Measurements from ENCODE around the gene RITA1.

Gene RITA1

GRCh38 chr12:113240395-113240794, 54.9 kb downstream of the RITA1 start:
- Histone ChIP-seq H3K36me3 (no peaks in the 10 kb centered on the region), H3K9me3 (no peaks in the 10 kb centered on the region), H3K27ac (no peak overlapping the region), H3K4me2 (peak overlapping the region; percentile 74), H3K4me1 (peaks cover 53% of the 10 kb centered on the region), H4K20me1 (peaks cover 25% of the 10 kb centered on the region), H3K9ac (no peak overlapping the region), H3K27me3 (peaks cover 20% of the 10 kb centered on the region; the same call in 1 of the 2 replicates), H3K4me3 (no peak overlapping the region)
- no peak for TF ChIP-seq Cebpa-rat (IDR thresholded peaks at IDR 0.05)

GRCh38 chr12:113241191-113242025, 55.9 kb downstream of the RITA1 start:
- Histone ChIP-seq H3K36me3 (no peaks in the 10 kb centered on the region), H3K9me3 (no peaks in the 10 kb centered on the region), H3K27ac (no peak overlapping the region), H3K4me1 (peaks cover 56% of the 10 kb centered on the region), H4K20me1 (peaks cover 30% of the 10 kb centered on the region), H3K4me3 (no peak overlapping the region), H3K4me2 (peak overlapping the region; percentile 74), H3K27me3 (peaks cover 15% of the 10 kb centered on the region; the same call in 1 of the 2 replicates), H3K9ac (no peak overlapping the region)
- no peak for TF ChIP-seq Cebpa-rat (IDR thresholded peaks at IDR 0.05)

Data from BLaER1 (cell line).